ENCODE data around the gene HEMK1.

The HEMK1 gene

GRCh38 chr3:50545781-50546180 is 23.5 kb upstream of the HEMK1 start:
- no peak for DNase-seq (ENCODE audit: low read depth in 2 of 2)

GRCh38 chr3:50549226-50549625 is 20.1 kb upstream of the HEMK1 start:
- DNase-seq (ENCODE audit: low read depth in 2 of 2): no peak

- peak in 1 of 2 experiments; percentile 1 for DNase-seq (ENCODE audit: low read depth in 2 of 2)
Observed at GRCh38 chr3:50550079-50550736, 19.1 kb upstream of the HEMK1 start.

GRCh38 chr3:50551054-50551659 is 18.2 kb upstream of the HEMK1 start:
- no peak for DNase-seq (ENCODE audit: low read depth in 2 of 2)

- DNase-seq (ENCODE audit: low read depth in 2 of 2): no peak
Observed at GRCh38 chr3:50551681-50552435, 17.5 kb upstream of the HEMK1 start.

DNA sequence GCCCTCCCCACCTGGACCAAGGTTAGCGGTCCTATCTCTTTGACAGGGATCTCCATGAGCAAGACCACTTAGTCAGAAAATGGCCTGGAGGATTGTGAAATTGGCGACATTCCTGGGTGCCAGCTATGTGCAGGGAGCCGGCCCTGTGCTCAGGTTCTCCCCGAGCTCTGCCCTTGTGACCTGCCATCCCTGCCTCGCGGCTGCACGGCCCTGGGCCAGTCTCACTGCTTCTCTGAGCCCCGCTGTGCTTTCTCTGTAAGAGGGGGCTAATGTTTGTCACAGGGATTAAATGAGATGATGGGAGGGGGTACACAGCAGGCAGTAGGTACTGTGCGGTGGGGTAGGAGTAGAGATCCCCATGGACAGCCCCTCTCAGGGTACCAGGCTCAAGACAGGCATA is 16.7 kb upstream of the HEMK1 start:
- DNase-seq (ENCODE audit: low read depth in 2 of 2): no peak

DNA sequence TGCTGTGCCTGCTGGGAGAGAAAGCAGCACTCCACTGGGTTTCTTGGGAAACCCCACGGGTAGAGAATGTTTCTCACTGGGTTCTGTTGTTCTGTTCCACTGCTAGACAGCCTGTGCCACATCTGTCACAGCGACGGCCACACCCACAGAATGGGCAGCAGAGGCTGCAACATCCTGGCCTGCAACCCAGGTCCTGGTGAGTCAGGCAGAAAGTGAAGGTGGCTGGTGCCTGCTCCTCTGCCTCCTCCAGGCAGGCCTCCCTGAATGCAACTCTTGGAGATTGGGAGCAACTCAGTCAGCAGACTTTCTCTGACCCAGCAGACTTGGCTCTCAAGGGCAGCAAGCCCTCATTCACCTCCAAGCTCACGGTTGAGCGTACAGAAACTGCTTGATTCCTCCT is 14.8 kb upstream of the HEMK1 start:
- DNase-seq (ENCODE audit: low read depth in 2 of 2): no peak

DNA sequence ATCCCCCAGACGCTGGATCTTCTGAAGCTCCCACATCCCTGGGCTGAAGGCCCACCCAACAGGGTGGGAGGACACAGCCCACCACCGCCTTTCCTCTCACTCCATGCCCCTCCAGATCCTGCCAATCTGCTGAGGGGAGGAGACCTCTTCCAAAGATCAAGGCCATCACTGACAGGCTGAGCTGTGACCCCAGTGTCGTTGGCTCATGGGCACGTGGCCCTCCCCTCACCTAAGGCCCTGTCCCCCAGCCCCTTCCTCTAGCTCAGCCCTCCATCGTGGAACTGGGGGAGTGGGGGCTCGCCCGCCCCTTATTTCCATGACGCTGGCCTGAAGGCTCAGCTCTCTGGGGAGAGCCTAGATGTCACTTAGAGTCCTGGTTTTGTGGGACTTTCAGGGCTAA is 12.2 kb upstream of the HEMK1 start:
- no peak for DNase-seq (ENCODE audit: low read depth in 2 of 2)

GRCh38 chr3:50557915-50558314 is 11.4 kb upstream of the HEMK1 start:
- peak in 1 of 2 experiments; percentile 4 for DNase-seq (ENCODE audit: low read depth in 2 of 2)

GRCh38 chr3:50559702-50560101 is 9.6 kb upstream of the HEMK1 start:
- DNase-seq (ENCODE audit: low read depth in 2 of 2): no peak

DNA sequence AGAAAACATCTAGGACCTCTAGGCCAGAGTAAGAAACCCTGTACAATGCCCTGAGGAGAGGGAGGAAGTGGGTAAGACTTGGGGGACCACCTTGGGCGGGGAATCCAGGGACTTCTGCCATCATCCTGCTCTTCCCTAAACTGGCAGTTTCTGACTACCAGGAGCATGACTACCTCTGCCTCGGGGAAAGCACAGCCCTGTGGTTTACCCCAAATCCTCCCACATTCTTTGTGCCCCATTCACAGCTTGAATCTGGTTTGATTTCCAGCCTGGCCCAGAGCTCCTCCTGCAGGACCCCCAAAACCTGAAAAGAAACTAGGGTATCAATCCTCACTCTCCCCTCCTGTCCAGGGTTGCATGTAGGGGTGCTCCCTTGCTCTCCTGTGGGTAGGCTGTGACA is 6.5 kb upstream of the HEMK1 start:
- peak in 1 of 2 experiments; percentile 28 for DNase-seq (ENCODE audit: low read depth in 2 of 2)

GRCh38 chr3:50563867-50564266 is 5.5 kb upstream of the HEMK1 start:
- DNase-seq (ENCODE audit: low read depth in 2 of 2): no peak

GRCh38 chr3:50564321-50564720 is 5.0 kb upstream of the HEMK1 start:
- no peak for DNase-seq (ENCODE audit: low read depth in 2 of 2)

- DNase-seq (ENCODE audit: low read depth in 2 of 2): no peak
Observed at GRCh38 chr3:50567011-50567385, 2.3 kb upstream of the HEMK1 start.

GRCh38 chr3:50567386-50568167 is 1.7 kb upstream of the HEMK1 start, which contains the start of gene C3orf18:
Gene C3orf18, minus strand, starts transcription at chr3:50567747. Its CDS starts 2,048 bp downstream, at chr3:50565699.
- peak; percentile 70 to 78 for DNase-seq (ENCODE audit: low read depth in 2 of 2)

GRCh38 chr3:50570508-50571279 is 1.4 kb downstream of the HEMK1 start:
- no peak for DNase-seq (ENCODE audit: low read depth in 2 of 2)

DNA sequence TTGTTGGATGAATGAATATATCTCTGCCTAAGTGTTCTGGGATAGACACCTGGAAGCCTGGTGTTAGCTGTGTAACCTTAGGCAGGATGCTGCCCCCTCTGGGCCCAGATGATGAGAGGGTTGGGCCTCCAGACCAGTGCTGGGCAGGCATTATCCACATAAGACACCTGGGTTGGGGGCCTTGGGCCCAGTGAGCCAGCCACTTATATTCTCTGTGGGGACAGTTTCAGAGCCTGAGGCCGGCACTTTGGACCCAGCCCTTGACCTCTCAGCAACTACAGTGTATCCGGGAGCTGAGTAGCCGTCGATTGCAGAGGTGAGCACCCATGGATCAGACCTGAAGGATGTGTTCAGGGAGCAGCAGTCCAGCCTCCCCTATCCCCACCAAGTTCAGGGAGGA is 2.2 kb downstream of the HEMK1 start:
- no peak for DNase-seq (ENCODE audit: low read depth in 2 of 2)

GRCh38 chr3:50572158-50572557 is 2.8 kb downstream of the HEMK1 start:
- DNase-seq (ENCODE audit: low read depth in 2 of 2): no peak

- no peak for DNase-seq (ENCODE audit: low read depth in 2 of 2)
Observed at GRCh38 chr3:50572801-50573371, 3.6 kb downstream of the HEMK1 start.

- no peak for DNase-seq (ENCODE audit: low read depth in 2 of 2)
Observed at GRCh38 chr3:50573566-50574443, 4.5 kb downstream of the HEMK1 start.

Measured in fibroblast of skin of left quadriceps (primary cell).